PC-3 (cell line): Measurements from ENCODE around the gene SLC24A3. TPM values are rescaled to one million over a fixed set of nuclear protein-coding genes. Genes with fewer than 3 reads are reported as not detected.

Experiments
- ATAC-seq: fragments of 200-7000 bp; cut with Tn5 transposase; 2 replicates; pipeline ENCODE4 v1.9.1; 2020; ENCODE audit warnings: mild to moderate bottlenecking, moderate library complexity
- BruUV-seq: library from RNA; stranded (reverse); fragments of 400-500 nt; replicated peaks from 2 replicates; lab custom pipeline; 2021; lab: Mats Ljungman, UMichigan
- CTCF ChIA-PET: fragments of 300-600 bp; sonication (Branson Sonifier 250); formaldehyde crosslinking; loops from one replicate; lab custom pipeline; 2022; ENCODE audit warnings: antibody characterized with exemption; lab: Charles Lee
- POLR2A ChIA-PET: fragments of 300-600 bp; sonication (Branson Sonifier 250); formaldehyde crosslinking; loops from one replicate; lab custom pipeline; 2022; ENCODE audit warnings: antibody characterized with exemption; ENCODE audit not compliant: unreplicated experiment; lab: Charles Lee
- DNase-seq: peaks from one replicate; pipeline ENCODE4 v3.0.0-alpha.2; 2015
- H2AFZ ChIP-seq: fragments of 300-600 bp; sonication (generic); 2 replicates; pipeline ENCODE4 v1.6.0; 2016; ENCODE audit warnings: antibody characterized with exemption, low read length
- H3F3A ChIP-seq: fragments of 300-600 bp; sonication (generic); one replicate; pipeline ENCODE4 v1.6.0; 2017; ENCODE audit warnings: antibody characterized with exemption, low read length, control low read depth, mild to moderate bottlenecking; ENCODE audit not compliant: unreplicated experiment
- H3K27ac ChIP-seq: fragments of 300-600 bp; sonication (generic); 2 replicates; pipeline ENCODE4 v1.5.1; 2016; ENCODE audit warnings: mild to moderate bottlenecking, low read length
- H3K27me3 ChIP-seq: fragments of 300-600 bp; sonication (generic); 2 replicates; pipeline ENCODE4 v1.6.1; 2016; ENCODE audit warnings: low read length, mixed read lengths
- H3K36me3 ChIP-seq: fragments of 300-600 bp; sonication (generic); 2 replicates; pipeline ENCODE4 v1.6.1; 2016; ENCODE audit warnings: low read depth, mixed run types, low read length, mixed read lengths
- H3K4me1 ChIP-seq: fragments of 300-600 bp; sonication (generic); 2 replicates; pipeline ENCODE4 v1.5.1; 2016; ENCODE audit warnings: low read length; ENCODE audit not compliant: insufficient read depth
- H3K4me2 ChIP-seq: fragments of 300-600 bp; sonication (generic); 2 replicates; pipeline ENCODE4 v1.6.0; 2016; ENCODE audit warnings: low read length
- H3K4me3 ChIP-seq: fragments of 300-600 bp; sonication (generic); 2 replicates; pipeline ENCODE4 v1.5.1; 2016; ENCODE audit warnings: mild to moderate bottlenecking, low read length, mixed read lengths
- H3K79me2 ChIP-seq: fragments of 300-600 bp; sonication (generic); 2 replicates; pipeline ENCODE4 v1.6.1; 2017; ENCODE audit warnings: low read length, mixed read lengths
- H3K9ac ChIP-seq: fragments of 300-600 bp; sonication (generic); 2 replicates; pipeline ENCODE4 v1.6.0; 2016; ENCODE audit warnings: mild to moderate bottlenecking, low read length
- H3K9me2 ChIP-seq: fragments of 300-600 bp; sonication (generic); replicated peaks from 2 replicates; pipeline ENCODE4 v1.6.1; 2016; ENCODE audit warnings: mixed run types, low read length, mixed read lengths
- H3K9me3 ChIP-seq: fragments of 300-600 bp; sonication (generic); 2 replicates; pipeline ENCODE4 v1.6.1; 2016; ENCODE audit warnings: low read length, mixed read lengths
- H4K20me1 ChIP-seq: fragments of 300-600 bp; sonication (generic); 2 replicates; pipeline ENCODE4 v1.6.1; 2016; ENCODE audit warnings: low read length, mixed read lengths
- EZH2 ChIP-seq: fragments of 300-600 bp; sonication (generic); IDR thresholded peaks from one replicate; pipeline ENCODE4 v1.6.1; 2017; ENCODE audit warnings: antibody characterized with exemption, mild to moderate bottlenecking, low read length; ENCODE audit not compliant: unreplicated experiment
- EZH2phosphoT487 ChIP-seq: fragments of 300-600 bp; sonication (generic); IDR thresholded peaks from 2 replicates; pipeline ENCODE4 v1.6.1; 2018; ENCODE audit warnings: mild to moderate bottlenecking, antibody characterized with exemption, low read length, borderline replicate concordance
- intact Hi-C: fragments of 100-400 bp; cut with micrococcal nuclease; formaldehyde crosslinking; loops from 2 replicates; pipeline ENCODE4 v1.9.0; 2023
- total RNA-seq: library from RNA; depleted of rRNA; stranded (reverse); fragments of >200 nt; gene quantifications from 2 replicates; pipeline ENCODE4 v1.2.3, GENCODE V29; 2014
- TF ChIP-seq, protein P1 (sequence below): fragments of 300-600 bp; sonication (generic); conservative IDR thresholded peaks from 2 replicates; pipeline ENCODE4 v1.5.1; 2017; ENCODE audit warnings: antibody characterized with exemption, low read depth, mild to moderate bottlenecking, low read length

The SLC24A3 gene
- total RNA-seq, 1 experiment from 2014 or later, result 0.11 TPM

DNA sequence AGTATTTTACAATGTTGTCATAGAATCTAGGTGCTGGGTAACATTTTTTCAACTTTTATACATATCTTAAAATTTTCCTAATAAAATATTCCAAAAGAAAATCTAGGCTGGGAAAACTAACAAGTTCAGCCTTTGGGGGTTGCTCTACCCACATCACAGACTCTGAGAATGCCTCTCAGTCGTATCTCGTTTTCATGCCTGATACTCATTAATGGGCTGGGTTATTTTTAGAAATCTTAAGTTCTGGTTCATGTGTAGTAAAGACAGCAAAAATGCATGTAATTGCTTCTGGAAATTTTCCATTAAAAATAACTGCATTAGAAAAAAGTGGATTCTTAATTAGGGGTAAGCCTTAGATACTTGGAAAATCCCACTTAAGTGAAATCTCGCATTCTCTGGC, 149.3 kb downstream of the SLC24A3 start:
- Histone ChIP-seq H3K9ac (no peak overlapping the region), H3K4me2 (no peak overlapping the region), H3K9me3 (0 out of 2 replicates have a peak, but pooled peaks cover 3% of the 10 kb centered on the region), H3K79me2 (no peaks in the 10 kb centered on the region), H3K27me3 (peaks cover 61% of the 10 kb centered on the region), H3K36me3 (no peaks in the 10 kb centered on the region), H3F3A (no peaks in the 10 kb centered on the region), H3K4me1 (no peaks in the 10 kb centered on the region), H3K27ac (no peak overlapping the region), H4K20me1 (no peaks in the 10 kb centered on the region), H2AFZ (no peak overlapping the region), H3K9me2 (no peaks in the 10 kb centered on the region), H3K4me3 (no peak overlapping the region)
- CTCF ChIA-PET, result no interaction called here
- TF ChIP-seq, protein P1, sequence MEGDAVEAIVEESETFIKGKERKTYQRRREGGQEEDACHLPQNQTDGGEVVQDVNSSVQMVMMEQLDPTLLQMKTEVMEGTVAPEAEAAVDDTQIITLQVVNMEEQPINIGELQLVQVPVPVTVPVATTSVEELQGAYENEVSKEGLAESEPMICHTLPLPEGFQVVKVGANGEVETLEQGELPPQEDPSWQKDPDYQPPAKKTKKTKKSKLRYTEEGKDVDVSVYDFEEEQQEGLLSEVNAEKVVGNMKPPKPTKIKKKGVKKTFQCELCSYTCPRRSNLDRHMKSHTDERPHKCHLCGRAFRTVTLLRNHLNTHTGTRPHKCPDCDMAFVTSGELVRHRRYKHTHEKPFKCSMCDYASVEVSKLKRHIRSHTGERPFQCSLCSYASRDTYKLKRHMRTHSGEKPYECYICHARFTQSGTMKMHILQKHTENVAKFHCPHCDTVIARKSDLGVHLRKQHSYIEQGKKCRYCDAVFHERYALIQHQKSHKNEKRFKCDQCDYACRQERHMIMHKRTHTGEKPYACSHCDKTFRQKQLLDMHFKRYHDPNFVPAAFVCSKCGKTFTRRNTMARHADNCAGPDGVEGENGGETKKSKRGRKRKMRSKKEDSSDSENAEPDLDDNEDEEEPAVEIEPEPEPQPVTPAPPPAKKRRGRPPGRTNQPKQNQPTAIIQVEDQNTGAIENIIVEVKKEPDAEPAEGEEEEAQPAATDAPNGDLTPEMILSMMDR, result no peak
- TF ChIP-seq EZH2, result no peak
- no peak for TF ChIP-seq EZH2phosphoT487
- BruUV-seq, result no TSS peak
- intact Hi-C loops, result no loop called here
- DNase-seq (no peak), ATAC-seq (no peak)
- POLR2A ChIA-PET, result no interaction called here

- no peaks in the 10 kb centered on the region for H3K9me3 ChIP-seq
- H4K20me1 ChIP-seq, result no peaks in the 10 kb centered on the region
- no peak overlapping the region for H3K4me3 ChIP-seq
- no peaks in the 10 kb centered on the region for H3K4me1 ChIP-seq
- no peak overlapping the region for H3K27ac ChIP-seq
- TF ChIP-seq EZH2, result no peak
- TF ChIP-seq, protein P1, result no peak
- no peak for TF ChIP-seq EZH2phosphoT487
- peaks cover 58% of the 10 kb centered on the region for H3K27me3 ChIP-seq
- ATAC-seq, result no peak
- H3K9me2 ChIP-seq, result no peaks in the 10 kb centered on the region
- no peaks in the 10 kb centered on the region for H3K36me3 ChIP-seq
- no peak overlapping the region for H3K9ac ChIP-seq
- no TSS peak for BruUV-seq
- POLR2A ChIA-PET, result no interaction called here
- H3K79me2 ChIP-seq, result no peaks in the 10 kb centered on the region
- CTCF ChIA-PET, result no interaction called here
- DNase-seq, result no peak
- intact Hi-C loops, result no loop called here
- H3K4me2 ChIP-seq, result no peak overlapping the region
- no peaks in the 10 kb centered on the region for H3F3A ChIP-seq
- no peak overlapping the region for H2AFZ ChIP-seq
These were observed 151.0 kb downstream of the SLC24A3 start for GRCh38 chr20:19363476-19363875.

DNA sequence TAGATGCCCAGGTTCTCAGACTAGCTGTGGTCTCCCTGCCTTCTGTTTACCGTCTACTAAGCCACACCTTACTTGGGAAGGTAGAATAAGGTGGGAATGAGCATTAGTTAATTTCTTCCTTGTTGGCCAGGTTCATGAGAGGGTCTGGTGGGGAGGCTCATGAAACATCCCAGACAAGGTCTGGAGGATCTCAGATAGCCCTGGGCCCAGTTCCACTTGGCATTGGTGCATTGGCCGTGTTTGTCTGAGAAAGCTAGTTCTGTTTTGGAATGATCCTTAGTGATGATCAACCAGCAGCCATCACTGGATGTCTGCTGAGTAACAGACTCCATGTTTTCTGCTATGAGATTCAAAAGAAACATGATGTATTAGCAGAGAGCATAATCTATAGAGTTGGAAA, 155.1 kb downstream of the SLC24A3 start:
- H3K79me2 ChIP-seq, result no peaks in the 10 kb centered on the region
- no peak overlapping the region for H3K9ac ChIP-seq
- no TSS peak for BruUV-seq
- no peaks in the 10 kb centered on the region for H3K9me2 ChIP-seq
- no peak overlapping the region for H3K27ac ChIP-seq
- DNase-seq (no peak), ATAC-seq (no peak)
- TF ChIP-seq, protein P1, result no peak
- no peak for TF ChIP-seq EZH2
- TF ChIP-seq EZH2phosphoT487, result no peak
- no peaks in the 10 kb centered on the region for H3K9me3 ChIP-seq
- CTCF ChIA-PET, result no interaction called here
- H3K4me1 ChIP-seq, result no peaks in the 10 kb centered on the region
- no peaks in the 10 kb centered on the region for H3K36me3 ChIP-seq
- peaks cover 61% of the 10 kb centered on the region for H3K27me3 ChIP-seq
- intact Hi-C loops, result no loop called here
- POLR2A ChIA-PET, result no interaction called here
- no peak overlapping the region for H2AFZ ChIP-seq
- H3K4me3 ChIP-seq, result no peak overlapping the region
- no peak overlapping the region for H3K4me2 ChIP-seq
- no peaks in the 10 kb centered on the region for H3F3A ChIP-seq
- H4K20me1 ChIP-seq, result no peaks in the 10 kb centered on the region
